GM18867 (cell line): ENCODE results near the gene GRID2IP.
"Not testable (repeated sequence)": the region's sequence is repeated elsewhere in the genome, so short reads cannot be mapped to it uniquely, and the experiment has no call there.

Source experiments
- ATAC-seq: cut with Tn5 transposase; IDR thresholded peaks from one replicate; pipeline ENCODE4 v1.9.1; 2021; ENCODE audit warnings: mild to moderate bottlenecking, moderate library complexity; ENCODE audit not compliant: unreplicated experiment

GRID2IP gene

DNA sequence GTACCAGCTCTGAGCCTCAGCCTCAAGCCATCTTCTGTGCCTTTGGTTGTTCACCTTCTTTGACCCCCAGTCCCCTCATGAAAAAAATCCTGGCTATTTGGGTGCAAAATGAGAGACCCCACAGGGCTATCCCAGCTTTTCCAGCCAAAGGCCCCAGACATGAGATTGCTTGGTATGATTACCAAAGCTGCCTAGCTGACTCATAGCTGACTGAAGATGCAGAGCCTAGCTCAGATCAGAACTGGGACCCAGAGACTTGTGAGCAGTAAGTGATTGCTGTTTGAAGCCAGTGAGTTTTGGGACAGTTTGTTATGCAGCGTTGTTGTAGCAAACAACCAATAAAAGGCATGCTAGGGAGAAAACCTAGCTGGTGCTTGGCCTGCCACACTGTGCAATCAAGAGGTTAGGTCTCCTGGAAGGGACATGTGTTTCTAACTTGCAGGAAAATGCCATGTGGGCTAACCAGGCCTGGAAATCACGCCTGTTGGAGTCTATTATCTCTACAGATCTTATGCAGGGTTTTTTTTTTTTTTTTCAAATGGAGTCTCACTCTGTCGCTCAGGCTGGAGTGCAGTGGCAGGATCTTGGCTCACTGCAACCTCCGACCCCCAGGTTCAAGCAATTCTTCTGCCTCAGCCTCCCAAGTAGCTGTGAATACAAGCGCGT lies 55.5 kb downstream of the GRID2IP start:
- no peak for ATAC-seq

GRCh38 chr7:6494365-6494764 lies 56.9 kb downstream of the GRID2IP start:
- no peak for ATAC-seq

GRCh38 chr7:6491194-6491593 lies 60.1 kb downstream of the GRID2IP start:
- ATAC-seq = no peak

DNA sequence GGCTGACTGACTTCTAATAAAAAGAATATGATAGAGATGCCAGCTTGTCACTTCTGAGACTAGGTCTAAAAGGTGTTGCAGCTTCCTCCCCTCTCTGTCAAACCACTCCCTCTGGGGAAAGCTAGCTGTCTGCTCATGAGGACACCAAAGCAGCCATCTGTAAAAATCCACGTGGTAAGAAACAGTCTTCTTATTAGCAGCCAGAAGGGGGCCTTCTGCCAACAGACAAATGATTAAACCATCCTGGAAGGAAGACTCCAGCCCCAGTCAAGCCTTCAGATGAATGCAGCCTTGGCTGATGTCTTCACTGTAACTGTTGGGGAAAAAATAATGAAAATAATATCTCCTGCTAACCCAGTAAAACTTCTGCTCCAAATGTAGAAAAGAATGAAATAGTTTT lies 61.6 kb downstream of the GRID2IP start:
- ATAC-seq = no peak

DNA sequence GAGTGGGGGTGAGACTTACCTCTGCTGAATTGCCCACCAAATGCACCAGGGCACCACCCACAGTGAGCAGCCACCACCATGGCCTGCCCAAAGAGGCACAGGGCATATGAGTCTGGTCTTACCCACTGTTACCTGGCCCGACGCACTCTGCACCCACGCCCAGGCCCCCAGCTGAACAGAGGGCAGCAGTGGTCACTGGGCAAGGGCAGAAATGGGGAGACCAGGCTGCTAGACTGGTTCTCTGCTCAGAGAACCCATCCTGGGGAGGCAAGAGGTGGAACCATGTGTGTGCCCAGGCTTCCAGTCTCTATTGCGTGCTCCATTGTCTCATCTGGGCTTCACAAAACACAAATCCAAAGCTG lies 64.1 kb downstream of the GRID2IP start:
- no peak for ATAC-seq

- ATAC-seq = no peak
These were observed 64.7 kb downstream of the GRID2IP start for GRCh38 chr7:6486438-6487183.

- no peak for ATAC-seq
These were observed 68.5 kb downstream of the GRID2IP start for GRCh38 chr7:6482743-6483119.

DNA sequence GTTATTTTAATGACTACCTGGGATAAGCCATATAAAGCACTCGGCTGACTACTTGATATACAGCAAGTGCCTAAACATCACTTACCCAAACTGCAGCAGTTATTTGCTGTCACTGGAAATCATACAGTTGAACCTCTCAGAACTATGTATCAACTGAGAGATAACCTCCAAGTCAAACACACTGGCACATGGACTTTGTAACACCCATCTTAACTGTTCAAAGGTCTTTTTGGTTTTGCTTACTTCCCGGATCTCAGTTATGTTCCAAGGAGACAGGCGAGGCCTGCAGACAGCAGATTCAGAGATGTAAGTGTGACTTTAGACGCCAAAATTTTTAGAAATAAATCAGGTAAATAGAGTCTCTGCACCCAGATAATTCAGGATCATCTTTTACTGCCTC lies 69.0 kb downstream of the GRID2IP start:
- ATAC-seq = no peak

DNA sequence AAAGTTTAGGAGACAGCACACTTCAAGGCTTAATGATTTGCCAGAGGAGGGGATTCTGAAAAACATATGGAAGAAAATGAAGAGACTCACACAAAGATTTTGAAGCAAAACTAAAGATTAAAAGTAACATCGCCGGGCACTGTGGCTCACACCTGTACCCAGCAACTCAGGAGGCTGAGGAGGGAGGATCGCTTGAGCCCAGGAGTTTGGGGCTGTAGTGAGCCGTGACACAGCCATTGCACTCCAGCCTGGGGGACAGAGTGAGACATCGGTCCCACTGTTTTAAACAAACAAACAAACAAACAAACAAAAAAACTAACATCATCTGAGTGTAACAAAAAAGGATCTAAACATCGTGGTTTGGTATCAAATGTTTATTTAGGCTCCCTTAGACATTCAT lies 69.8 kb downstream of the GRID2IP start:
- no peak for ATAC-seq

DNA sequence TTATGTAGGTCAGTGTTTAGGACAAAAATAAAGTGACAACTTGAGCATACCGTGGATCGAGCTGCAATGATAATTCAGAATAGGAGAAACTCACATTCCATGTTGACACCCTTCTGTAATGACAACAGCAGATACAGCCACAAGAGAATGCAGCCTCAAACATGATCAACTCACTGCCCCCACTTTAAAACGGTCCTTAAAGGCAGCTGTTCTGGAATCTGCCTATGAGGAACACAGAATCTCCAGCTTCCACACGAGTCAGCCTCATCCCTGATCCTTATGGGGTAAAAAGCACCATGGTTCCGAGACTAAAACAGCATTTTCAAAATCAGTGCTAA lies 71.0 kb downstream of the GRID2IP start:
- no peak for ATAC-seq

DNA sequence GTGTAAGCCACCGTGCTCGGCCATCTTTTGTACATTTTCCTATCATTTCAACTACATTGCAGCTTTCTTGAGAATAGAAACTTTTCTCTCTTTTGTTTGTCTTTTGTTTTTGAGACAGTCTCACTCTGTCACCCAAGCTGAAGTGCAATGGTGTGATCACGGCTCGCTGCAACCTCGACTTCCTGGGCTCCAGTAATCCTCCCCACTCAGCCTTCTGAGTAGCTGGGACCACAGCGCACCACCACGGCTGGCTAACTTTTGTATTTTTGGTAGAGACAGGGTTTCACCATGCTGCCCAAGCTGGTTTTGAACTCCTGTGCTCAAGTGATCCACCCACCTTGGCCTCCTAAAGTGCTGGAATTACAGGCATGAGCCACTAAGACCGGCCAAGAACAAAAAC lies 72.2 kb downstream of the GRID2IP start:
- no peak for ATAC-seq

GRCh38 chr7:6478186-6478585 lies 73.1 kb downstream of the GRID2IP start:
- ATAC-seq = no peak

- ATAC-seq = no peak
These were observed 74.0 kb downstream of the GRID2IP start for GRCh38 chr7:6477318-6477660.

DNA sequence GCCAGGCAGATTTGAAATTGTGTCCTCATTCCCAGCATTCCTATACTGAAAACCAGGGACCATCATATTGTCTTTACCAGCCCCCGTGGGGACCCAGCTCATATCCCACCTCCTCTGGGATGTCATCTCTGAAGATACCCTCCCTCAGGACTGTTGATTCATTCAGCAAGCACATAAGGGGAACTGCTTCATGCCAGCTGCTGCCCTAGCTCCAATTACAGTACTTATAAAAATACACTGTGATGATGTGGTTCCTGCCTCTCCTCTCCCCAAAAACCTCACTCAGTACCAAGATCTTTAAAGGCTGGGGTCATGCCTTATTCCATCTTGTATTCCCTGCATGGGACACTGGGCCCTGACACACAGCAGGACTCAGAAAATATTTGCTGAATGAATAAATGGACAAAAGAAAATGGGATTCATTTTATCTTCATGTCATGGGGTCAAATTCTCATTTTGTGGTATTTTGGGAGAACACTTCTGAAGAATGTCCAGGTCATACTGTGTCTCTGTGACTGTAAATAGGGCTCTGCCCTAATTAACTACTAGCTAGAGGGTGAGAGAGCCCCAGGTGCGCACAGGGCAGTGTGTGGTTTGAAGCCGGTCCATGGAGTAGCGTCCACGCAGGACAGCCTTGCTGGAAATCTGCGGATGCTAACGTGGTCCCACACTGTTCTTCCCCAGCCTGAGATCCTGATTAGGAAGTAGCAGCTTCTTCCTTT lies 74.5 kb downstream of the GRID2IP start:
- no peak for ATAC-seq

DNA sequence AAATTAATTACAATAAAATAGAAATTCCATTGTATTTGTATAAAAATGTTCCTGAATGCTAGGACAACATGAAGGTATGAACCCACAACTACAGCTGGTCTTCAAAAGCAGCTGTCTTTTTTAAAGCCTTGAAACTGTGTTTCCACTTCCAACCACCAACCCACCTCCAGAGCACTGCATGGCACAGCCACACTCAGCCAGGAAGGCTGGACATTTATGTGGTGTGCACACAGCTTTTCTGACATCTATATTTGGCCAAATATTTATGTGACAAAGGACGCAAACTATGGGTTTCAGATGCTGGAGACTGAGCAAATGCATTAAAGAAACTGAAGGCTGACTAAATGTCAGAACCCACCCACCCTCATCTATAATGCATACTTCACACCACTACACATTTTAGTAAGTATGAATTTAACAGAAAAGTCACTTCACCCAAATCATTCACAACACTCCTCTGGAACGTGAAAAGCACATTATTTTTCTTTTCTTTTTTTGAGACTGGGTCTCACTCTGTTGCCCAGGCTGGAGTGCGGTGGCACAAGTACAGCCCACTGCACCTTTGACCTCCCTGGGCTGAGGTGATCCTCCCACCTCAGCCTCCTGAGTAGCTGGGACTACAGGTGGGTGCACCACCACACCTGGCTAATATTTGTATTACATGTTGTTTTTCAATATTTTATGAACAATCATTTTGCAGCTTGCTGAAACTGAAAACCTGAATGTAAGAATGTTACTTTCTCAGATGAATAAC lies 75.7 kb downstream of the GRID2IP start:
- no peak for ATAC-seq

- ATAC-seq = no peak
These were observed 85.4 kb downstream of the GRID2IP start for GRCh38 chr7:6465862-6466261.

- not testable (repeated sequence) for ATAC-seq
These were observed 87.7 kb downstream of the GRID2IP start for GRCh38 chr7:6463609-6464008.

DNA sequence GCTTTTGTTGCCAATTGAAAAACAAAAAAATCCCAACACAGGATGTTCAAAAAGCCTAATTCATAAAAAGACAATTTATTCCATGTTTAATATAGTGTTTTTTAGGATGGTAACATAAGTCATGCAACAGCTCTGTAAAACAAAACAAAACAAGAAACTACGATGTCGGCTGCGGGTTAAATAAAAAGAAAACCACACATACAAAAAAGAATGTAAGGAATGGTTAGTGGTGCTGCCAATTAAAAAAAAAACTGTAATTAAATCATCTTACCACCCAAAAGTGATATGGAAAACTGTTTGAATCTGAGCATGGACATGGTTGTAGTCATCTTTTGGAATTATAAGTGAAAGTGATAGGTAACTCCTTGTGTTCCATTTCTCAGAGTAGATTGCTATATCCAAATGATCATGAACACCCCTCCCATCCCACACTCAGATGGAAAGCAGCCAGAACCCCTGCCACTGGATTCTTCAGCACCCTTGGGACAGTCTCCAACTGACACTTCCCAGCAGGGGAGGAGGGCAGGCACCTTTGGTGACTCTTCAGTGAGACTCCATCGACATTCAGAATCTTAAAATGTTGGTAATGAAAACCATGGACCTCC lies 89.2 kb downstream of the GRID2IP start:
- no peak for ATAC-seq

- no peak for ATAC-seq
These were observed 90.2 kb downstream of the GRID2IP start for GRCh38 chr7:6460990-6461584.

- ATAC-seq = no peak
These were observed 91.0 kb downstream of the GRID2IP start for GRCh38 chr7:6460303-6460702.

DNA sequence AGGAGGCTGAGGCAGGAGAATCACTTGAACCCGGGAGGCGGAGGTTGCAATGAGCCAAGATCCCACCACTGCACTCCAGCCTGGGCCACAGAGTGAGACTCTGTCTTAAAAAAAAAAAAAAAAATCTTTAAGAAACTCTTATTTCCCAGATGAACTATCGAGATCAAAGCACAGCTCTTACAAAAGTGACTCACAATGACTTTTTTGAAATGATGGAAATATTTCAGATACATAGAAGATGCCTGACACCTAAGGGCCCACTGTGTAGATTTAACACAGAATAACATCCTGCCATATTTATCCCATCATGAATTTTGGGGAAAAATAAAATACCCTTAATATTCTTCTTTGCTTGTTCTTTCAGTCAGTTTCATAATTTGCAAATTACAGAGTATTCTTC lies 92.6 kb downstream of the GRID2IP start:
- not testable (repeated sequence) for ATAC-seq
